GM19238 (cell line): Measurements from ENCODE around the gene KAT2B.

Experiments
- DNase-seq: peaks from one replicate; pipeline ENCODE4 v3.0.0; 2011; ENCODE audit warnings: low spot score; ENCODE audit not compliant: insufficient read length

The KAT2B gene

DNA sequence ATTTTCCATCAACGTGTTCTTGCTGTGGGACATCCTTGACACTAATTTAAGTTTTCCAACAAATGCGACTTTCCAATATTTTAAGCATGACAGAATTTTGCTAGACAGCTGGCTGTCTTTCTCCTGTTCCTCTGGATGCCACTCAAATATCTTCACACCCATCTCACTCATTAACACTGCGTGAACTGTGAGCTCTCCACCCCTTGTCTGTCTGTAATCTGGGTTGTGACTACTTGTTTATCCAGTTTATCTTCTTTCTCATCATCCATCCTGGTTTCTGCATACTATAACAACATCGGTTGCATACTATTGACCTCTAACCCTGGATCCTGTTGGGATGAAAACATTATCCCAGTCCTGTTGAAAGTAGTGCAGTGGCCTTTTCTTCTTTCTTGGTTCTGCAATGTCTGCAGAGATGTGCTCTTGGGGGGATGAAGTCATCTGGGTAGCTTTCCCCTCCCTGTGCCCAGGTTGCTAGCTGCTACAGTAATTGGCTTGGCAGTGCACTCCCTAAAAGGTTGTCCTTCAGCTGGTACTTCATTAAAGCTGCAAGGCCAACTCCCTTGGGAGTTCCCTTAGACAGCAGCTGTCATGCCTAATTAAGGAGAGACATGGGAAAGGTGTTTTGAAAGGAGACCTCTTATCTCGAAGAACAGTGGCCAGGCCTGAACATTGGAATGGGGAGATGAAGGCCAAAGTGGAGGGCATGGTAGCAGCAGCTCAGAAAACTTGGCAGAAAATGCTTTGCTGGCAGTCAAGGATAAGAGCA lies 24.7 kb downstream of the KAT2B start:
- DNase-seq = no peak

DNA sequence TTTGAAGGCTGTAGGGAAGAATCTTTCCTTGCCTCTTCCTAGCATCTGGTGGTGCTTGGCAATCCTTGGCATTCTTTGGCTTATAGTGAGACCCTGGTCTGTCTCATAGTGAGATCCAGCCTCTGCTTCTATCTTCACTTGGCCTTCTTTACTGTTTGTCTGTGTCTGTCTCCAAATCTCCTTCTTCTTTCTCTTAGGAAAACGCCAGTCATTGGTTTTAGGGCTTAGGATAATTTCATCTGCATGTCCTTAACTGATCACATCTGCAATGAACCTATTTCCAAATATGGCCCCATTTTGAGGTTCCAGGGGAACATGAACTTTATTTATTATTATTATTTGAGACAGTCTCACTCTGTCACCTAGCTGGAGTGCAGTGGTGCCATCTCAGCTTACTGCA lies 25.8 kb downstream of the KAT2B start:
- no peak for DNase-seq

DNA sequence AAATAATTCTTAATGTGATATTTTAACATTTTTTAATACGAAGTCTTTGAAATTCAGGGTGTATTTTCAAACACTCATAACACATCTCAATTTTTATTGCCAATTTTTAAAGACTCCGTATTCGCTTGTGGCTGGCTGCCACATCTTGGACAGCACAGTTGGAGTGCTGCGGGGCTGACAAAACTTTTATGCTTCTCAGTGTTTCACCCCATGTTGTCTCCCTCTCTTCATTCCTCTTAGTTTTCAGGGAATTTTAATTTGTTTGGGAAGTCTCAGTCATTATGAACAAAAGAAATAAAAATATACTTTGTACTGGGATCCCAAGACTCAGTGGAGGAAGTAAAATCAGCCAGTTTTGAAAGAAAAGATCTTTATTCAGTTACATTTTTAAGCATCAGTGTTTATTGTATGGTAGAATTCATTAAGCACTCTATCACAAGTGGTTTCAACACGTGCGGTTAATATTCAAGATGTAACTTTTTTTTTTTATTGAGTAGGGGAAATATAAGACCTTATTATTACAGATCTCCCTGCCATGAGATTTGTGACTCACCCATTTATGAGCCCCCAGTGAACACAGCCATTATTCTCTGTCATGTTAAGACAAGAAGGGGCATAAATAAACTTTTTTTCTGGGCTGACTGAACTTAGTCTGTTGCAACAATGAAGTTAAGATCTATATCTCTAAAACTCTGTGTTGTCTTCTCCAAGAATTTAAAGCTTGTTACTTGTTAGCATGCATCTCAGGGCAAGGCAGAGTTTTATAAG lies 26.8 kb downstream of the KAT2B start:
- DNase-seq = no peak

DNA sequence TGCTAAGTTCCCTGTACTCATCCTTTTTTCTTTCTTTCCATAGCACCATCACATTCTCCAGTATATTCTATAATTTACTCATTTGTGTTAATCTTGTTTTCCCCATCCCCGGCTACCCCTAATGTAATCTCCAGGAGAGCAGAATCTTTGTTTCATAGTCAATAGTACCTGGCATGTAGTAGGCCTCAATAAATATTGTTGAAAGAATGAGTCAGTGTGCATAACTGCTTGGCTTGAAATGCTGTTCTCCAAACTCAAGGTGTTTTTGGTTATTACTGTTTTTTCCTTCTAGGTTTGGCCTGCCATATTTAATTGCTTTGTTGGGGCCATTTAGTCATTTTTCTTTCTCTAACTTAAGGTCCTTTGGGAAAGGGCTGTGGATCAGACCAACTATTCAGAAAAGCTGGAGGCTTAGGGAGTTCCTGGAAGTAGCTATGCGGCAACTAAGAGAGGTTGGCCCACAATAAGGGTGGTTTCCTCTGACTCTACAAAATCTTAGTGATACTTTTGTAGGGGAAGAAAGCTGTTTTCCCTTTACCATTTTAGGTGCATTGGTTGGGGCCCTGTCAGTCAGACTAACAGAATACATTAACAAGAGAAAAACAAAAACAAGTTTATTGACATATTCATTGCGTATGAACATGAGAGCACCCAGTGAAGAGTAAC lies 28.4 kb downstream of the KAT2B start:
- no peak for DNase-seq

DNA sequence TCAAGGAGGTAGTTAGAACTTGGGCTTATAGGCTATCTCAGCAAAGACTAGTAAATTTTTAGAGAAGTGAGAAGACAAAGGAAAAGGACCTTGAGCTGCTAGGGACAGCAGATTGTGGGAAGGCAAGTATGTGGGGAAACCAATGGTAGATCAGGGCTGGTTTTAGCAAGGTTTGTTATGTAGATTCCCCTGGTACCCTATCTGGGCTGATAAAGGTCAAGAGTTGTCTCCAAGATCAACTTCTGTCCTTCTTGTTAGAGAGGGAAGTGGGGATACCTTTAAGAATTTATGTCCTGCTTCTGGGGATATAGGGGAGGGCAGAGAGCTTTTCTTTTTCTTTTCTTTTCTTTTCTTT lies 28.9 kb downstream of the KAT2B start:
- DNase-seq = no peak

DNA sequence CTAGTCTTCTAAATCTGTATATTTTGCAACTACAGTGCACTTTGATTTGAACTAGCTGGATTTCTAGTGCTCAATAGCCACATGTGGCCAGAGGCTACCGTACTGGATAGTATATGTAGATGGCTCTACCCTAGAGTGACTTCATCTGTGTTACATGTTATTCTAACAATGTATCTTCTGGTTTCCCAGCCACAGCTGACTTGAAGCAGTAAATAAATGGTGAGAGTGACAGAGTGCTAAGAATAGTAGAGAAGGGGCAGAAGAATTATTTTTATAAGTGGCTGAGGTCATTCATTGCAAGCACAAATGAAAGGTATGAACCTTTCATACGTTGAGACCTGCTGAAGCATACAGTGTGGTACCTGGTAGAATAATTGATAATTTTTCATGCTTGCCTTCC lies 30.9 kb downstream of the KAT2B start:
- DNase-seq = no peak

DNA sequence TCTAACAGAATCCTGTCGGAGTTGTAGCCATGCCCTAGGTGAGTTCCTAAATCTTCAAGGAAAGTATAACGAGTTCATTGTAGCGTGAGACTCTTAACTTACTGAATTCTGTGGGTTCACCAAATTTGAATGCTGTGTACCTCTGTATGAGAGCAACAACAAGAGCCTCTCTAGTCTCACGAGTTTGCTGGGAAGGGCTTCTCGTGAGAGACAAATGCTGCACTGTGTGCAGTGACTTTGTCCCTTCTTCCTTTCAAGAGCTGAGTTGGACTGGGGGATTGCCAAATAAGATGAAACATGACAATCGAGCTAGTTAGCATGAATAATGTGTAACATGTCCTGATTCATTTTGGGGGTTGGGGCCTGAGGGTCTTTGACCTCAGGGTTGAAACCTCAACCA lies 32.2 kb downstream of the KAT2B start:
- DNase-seq = no peak

DNA sequence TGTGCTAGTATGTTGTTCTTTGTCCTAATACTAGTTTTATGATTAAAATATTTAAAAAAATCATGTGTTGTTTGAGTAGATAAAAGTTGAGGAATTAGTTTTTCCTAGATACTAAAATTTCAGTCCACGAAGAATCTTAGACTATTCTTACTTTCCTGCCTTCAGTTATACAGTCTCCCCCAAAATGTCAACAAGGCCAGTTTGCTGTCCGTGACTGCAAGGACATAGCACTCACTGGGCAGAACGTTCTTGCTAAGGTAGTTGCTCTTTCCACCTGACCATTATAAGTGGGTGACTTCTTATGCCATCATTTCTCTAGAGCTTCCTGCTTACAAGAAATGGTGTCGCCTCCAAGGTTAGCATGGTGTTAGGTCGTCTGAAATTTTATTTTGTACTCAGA lies 32.8 kb downstream of the KAT2B start:
- no peak for DNase-seq

DNA sequence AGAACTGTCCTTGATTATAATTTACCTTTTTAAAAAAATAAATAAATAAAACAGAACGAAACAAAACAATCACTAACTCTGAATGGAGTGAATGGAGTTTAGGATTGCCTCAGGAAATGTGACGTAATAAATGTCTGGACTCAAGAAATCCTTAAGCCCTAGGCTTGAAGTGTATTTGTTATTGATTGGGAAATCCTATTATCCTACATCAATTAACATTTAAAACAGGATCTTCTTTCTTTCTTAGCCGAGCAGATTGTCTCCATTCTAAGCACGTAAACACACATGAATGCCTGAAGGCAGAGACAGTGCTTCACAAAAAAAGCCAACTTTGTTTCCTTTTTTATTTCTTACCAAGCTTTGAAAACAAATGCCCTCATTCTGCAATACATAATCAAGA lies 33.4 kb downstream of the KAT2B start:
- DNase-seq = no peak

DNA sequence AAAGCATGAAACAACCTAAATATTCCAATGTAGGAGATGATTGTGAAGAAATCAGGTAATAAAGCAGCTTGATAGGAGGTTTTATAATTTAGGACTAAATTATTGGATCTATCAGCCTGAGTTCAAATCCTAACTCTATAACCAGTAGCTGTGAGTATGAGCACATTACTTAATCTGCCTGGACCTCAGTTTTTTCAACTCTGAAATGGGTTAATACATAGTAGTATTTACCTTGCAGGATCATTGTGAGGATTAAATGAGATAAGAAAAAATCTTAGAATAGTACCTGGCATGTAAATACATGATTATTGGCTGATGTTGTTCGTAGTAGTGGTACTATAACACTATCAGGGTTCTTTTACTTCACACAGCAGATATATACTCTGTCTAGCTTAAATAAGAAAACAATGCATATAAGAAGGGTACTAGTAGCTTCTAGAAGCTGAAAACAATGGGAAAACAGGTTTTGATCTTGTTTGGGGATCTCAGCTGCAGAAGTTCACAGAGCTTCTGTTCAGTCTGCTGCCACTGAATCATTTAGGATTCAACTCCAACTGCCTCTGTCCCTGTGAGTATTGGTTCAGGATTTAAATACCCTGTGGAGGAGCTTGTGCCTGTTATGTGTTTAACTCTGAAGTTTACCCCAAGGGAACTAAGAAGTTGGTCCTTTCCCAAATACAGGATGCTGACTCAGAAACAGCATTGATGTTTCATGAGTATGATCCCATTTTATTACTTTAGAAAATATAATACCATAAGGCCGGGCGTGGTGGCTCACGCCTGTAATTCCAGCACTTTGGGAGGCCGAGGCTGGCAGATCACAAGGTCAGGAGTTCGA lies 34.2 kb downstream of the KAT2B start:
- DNase-seq = no peak

DNA sequence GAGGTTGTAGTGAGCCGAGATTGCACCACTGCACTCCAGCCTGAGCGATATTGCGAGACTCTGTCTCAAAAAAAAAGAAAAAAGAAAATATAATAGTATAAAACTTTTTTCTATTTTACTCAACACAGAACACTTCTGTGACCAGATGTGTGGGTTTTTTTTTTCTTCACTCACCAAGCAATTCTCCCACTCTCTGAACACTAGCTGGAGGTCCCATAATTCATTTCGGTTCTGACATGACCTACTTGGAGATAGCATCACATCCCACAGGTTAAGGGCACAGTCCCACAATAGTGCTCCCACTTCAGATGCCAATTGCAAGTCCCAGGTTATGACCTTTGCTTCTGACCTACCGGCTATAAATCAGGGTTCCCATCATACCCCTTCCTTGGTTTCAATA lies 35.0 kb downstream of the KAT2B start:
- DNase-seq = no peak

DNA sequence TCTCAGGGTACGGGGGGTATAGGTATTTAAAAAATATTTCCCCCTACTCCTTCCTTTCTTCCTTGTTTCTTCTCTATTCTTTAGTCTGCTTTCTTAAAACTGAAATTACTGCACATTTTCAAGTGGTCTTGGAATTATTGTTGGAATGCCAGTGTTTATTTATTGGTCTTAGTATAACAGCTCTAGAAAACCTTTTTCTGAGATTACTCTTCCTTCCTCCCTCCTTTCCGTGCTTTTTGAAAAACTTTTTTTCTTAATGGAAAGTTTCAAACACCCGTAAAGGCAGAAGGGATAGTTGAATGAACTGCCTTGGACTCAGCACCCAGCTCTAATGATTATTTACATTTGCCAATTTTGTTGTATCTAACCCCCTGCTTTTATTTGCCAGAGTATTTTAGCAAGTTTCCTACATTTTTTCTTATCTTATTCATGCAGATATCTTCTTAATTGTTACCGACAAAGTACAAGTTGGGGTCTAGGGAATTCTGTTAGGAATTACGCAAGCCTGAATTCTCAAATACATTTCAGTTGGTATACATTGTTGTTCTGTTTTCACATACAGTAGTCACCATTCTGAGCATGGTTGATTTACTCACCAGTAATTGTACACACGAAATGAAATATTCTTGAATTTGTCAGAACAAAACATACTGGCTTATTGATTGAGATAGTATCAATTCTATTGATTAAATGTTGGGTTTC lies 36.2 kb downstream of the KAT2B start:
- DNase-seq = no peak

DNA sequence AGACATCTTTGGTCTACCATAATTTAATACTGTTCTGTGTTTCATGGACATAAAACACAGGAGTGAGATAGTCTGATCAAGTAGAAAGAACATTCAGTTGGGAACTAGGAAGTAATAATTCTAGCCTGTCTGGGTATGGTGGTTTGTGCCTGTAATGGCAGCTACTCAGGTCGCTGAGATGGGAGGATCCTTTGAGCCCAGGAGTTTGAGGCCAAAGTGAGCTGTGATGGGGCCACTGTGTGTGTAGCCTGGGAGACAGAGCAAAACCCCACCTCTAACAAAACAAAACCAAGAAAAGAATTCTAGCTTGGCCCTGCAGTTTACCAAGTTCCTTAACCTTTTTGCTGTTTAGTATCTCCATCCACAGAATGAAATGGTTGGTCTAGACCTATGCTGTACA lies 36.8 kb downstream of the KAT2B start:
- no peak for DNase-seq

DNA sequence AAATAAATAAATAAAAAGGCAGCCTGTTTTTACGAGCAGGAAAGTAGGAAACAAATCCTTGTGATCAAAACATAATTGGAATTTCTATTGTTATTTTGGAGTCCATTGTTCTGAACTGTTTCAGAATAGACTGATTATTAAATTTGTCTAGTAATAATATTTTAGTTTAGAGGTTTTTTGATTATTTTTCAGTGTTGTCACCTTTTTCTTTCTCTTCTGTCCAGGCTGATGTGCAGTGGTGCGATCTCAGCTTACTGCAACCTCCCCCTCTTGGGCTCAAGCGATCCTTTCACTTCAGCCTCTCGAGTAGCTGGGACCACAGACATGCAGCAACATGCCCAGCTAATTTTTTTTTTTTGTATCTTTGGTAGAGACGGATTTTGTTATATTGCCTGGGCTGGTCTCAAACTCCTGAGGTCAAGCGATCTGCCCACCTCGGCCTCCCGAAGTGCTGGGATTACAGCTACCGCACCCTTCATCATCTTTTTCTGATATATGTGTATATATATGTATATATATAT lies 38.0 kb downstream of the KAT2B start:
- DNase-seq = no peak

DNA sequence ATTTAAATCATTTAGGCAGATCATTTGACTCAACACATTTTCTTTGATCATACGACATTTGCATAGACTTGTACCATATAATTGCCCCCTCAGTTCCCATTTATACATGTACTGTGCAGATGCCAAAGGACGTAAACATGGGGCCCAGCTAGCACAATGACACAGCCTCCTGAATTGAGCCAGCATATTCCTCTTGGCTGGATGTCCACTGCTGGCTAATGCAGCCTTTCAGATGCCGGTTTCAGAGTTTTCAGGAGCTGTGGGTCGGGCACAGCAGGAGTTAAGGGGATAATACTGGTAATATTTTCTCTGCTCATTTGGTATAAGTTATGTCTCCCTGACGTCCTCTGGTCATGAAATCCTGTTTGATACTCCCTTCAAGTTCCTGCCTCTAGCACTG lies 39.4 kb downstream of the KAT2B start:
- DNase-seq = no peak

DNA sequence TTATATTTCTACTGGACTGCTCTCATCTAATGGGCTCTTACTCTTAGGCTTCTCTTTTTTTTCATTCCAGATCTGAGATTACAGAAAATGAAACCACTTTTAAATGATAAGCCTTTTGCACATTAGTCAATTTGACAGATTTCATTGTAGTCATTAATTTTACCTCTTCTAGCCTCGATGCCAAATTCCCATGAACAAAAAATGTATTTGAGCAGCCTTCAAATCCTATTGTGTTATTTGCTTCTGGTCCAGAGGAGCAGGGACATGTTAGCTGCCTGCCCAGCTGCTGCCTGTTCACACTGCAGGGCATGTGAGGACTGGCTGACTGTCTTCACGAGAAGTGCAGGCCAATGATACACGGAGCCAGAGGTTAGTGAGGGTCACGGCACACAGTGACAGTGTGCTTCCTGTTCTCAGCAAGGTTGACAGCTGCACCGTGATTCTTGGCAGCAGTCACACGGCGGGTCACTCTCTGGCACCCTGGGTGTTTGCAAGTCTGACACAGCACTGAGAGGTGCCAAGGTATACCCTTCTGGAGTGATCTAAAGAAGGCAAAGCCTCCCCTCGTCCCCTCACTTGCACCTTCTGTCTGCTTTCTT lies 40.8 kb downstream of the KAT2B start:
- DNase-seq = no peak

DNA sequence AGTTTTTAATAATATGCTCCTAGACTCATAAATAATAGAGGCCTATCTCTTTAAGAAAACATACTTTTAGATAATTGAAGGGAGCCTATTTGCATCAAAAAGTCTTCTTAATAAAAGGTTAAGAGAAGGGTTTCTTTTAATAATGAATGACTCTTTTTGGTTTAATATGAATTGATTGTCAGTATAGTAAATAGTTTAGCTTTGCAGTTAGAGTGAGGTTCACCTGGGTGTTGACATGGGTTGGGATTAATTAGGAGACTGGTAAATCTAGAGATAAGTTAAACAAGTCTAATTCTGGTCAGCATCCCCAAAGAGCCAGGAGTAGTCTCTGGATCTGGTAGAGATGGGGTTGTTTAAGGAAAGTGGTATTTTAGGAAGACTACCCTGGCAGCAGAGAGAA lies 43.0 kb downstream of the KAT2B start:
- no peak for DNase-seq

DNA sequence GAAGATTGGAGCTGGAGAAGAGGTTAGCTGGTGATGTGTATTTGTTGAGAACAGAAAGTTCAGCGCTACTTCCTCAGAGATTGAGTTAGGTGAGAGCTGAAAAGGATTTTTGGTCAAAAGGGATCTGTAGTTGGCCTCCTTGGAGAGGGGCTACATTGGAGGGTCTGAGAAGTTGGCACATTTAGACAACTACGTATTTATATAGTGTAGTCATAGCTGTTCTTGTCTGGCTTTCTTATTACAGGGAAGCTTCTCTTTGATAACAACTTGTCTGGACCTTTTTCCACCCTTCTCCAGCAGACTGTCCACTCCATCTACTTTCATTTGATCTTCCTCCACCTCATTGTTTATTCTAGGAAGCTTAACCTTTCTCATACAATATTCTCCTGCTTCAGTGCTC lies 43.7 kb downstream of the KAT2B start:
- DNase-seq = no peak

DNA sequence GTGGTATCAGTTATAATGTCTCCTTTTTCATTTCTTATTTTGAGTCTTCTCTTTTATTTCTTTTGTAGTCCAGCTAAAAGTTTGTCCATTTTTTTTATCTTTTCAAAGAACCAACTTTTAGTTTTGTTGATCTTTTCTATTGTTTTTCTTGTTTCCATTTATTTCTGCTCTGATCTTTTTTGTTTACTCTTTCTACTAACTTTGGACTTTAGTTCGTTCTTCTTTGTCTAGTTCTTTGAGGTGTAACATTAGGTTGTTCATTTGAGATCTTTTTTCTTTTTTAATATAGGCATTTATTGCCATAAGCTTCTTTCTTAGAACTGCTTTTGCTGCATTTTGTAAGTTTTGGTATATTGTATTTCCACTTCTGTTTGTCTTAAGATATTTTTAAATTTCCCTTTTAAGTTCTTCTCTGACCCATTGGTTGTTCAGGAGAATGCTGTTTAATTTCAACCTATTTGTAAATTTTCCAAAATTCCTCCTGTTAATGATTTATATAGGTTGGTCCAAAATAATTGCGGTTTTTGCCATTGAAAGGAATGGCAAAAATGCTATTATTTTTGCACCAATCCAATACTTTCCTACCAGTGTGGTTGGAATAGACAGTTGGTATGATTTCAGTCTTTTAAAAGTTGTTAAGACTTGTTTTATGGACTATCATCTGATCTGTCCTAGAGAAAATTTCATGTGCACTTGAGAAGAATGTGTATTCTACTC lies 51.2 kb downstream of the KAT2B start:
- no peak for DNase-seq

DNA sequence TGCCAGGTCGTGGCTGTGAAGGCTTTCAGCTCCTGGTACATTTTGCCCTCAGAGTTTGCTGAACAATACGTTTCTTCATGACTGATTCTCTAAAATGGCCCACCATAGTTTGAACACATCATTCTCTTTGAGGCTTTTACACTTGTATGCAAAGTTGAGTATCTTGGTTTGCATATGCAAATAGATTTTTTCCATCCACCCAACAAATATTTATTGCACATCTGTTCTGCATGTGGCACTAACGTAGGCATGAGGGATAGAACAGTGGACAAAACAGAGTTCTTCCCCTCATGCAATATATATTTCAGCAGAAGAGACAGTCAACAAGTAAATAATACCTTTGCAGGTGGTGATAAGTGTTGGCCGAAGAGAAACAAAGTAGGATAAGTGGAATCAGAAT lies 55.2 kb downstream of the KAT2B start:
- DNase-seq = no peak
